Stimulated activated CD4-positive, alpha-beta T cell treated with anti-CD3 and anti-CD28 coated beads, Interleukin-1b, Interleukin-23, amount 100 ng/mL, for 1 hour (primary cell): ENCODE data around the gene ANKRD13C.

Source experiments
- DNase-seq, 2 donors: peaks; one replicate each; pipeline ENCODE4 v3.0.0-alpha.2; 2020; ENCODE audit warnings: low read depth in 2 of 2

ANKRD13C gene

GRCh38 chr1:70220015-70220414 is 134.5 kb downstream of the ANKRD13C start:
- DNase-seq, result no peak

- no peak for DNase-seq
These were observed 143.0 kb downstream of the ANKRD13C start for GRCh38 chr1:70211541-70211940.

- DNase-seq, result no peak
These were observed 143.7 kb downstream of the ANKRD13C start for GRCh38 chr1:70210820-70211219.
